ENCODE data around the gene PPP1R12C. TPM values are rescaled to one million over a fixed set of nuclear protein-coding genes. Genes with fewer than 3 reads are reported as not detected.
A peak's percentile ranks its signal among the peaks of the same experiment; 100 is the strongest.
"Not testable (repeated sequence)": the region's sequence is repeated elsewhere in the genome, so short reads cannot be mapped to it uniquely, and the experiment has no call there.

PPP1R12C gene
- total RNA-seq, 5 donors from 2014 or later (not counting 1 experiment from before 2014, with no cell fraction given): 129 to 197 (median 173) TPM

- H3K4me3 Mint-ChIP-seq: no peak overlapping the region
- ATAC-seq (replicated peaks in 1 of 4): no peak
These were observed 46.8 kb downstream of the PPP1R12C start for GRCh38 chr19:55070466-55071128.

GRCh38 chr19:55069865-55070197 is 47.6 kb downstream of the PPP1R12C start:
- no peak overlapping the region for H3K4me3 ChIP-seq (ENCODE audit: control insufficient read depth in 1 of 2, extremely low read depth in 1 of 2, low read length in 1 of 2)
- ChIA-PET CTCF (no interaction called here), POLR2A (no interaction called here)
- no peaks in the 10 kb centered on the region for H3K9me3 ChIP-seq
- H3K36me3 ChIP-seq (ENCODE audit: control insufficient read depth in 2 of 2, extremely low read depth in 1 of 2, insufficient read depth in 1 of 2, low read length in 1 of 2): no peaks in the 10 kb centered on the region
- peaks cover 8 to 80% of the 10 kb centered on the region in 2 experiments for H3K27me3 ChIP-seq (replicated peaks in 1 of 2; ENCODE audit: control insufficient read depth in 2 of 2, extremely low read depth in 1 of 2, insufficient read depth in 2 of 2, low read length in 1 of 2)
- DNase-seq (no peak), ATAC-seq (replicated peaks in 1 of 4) (no peak)
- WGBS (ENCODE audit: insufficient coverage): no CpG with 5 or more reads among the region's 2 CpGs
- Mint-ChIP-seq H3K4me3 (peak overlapping the region in 1 of 3 donors; percentile 41), H3K27ac (peak overlapping the region in 1 of 2 donors; percentile 16), H3K36me3 (no peaks in the 10 kb centered on the region), H3K4me1 (peaks cover 9 to 10% (median 10%) of the 10 kb centered on the region in 3 donors), H3K27me3 (peaks cover 47 to 73% of the 10 kb centered on the region in 2 donors), H3K9me3 (peaks cover 2 to 4% (median 3%) of the 10 kb centered on the region in 3 donors)
- no peak overlapping the region for H3K27ac ChIP-seq (ENCODE audit: low read length)
- peaks cover 0 to 9% of the 10 kb centered on the region in 2 experiments for H3K4me1 ChIP-seq (ENCODE audit: control insufficient read depth in 1 of 2, extremely low read depth in 1 of 2, insufficient read depth in 2 of 2, low read length in 2 of 2)

More at GRCh38 chr19:55070466-55071128, 46.8 kb downstream of the PPP1R12C start:
- Mint-ChIP-seq H3K27me3 (peaks cover 50 to 80% of the 10 kb centered on the region in 2 donors), H3K9me3 (peaks cover 2 to 4% (median 3%) of the 10 kb centered on the region in 3 donors), H3K36me3 (no peaks in the 10 kb centered on the region), H3K4me1 (peaks cover 9 to 10% (median 10%) of the 10 kb centered on the region in 3 donors), H3K27ac (no peak overlapping the region)
- DNase-seq: no peak
- POLR2A ChIA-PET: no interaction called here
- no peaks in the 10 kb centered on the region for H3K9me3 ChIP-seq
- no peaks in the 10 kb centered on the region for H3K36me3 ChIP-seq (ENCODE audit: control insufficient read depth in 2 of 2, extremely low read depth in 1 of 2, insufficient read depth in 1 of 2, low read length in 1 of 2)
- no peak overlapping the region for H3K27ac ChIP-seq (ENCODE audit: low read length)
- H3K27me3 ChIP-seq (replicated peaks in 1 of 2; ENCODE audit: control insufficient read depth in 2 of 2, extremely low read depth in 1 of 2, insufficient read depth in 2 of 2, low read length in 1 of 2): peaks cover 8 to 78% of the 10 kb centered on the region in 2 experiments
- WGBS (ENCODE audit: insufficient coverage): 81% methylated on average over 6 of the region's 10 CpGs
- CTCF ChIA-PET: interaction anchor here in 1 of 2 donors (0.6 kb wide), 1 partner anchor 938 kb away, joined by 4 read pairs; no protein-coding TSS in a partner anchor
- H3K4me3 ChIP-seq (ENCODE audit: control insufficient read depth in 1 of 2, extremely low read depth in 1 of 2, low read length in 1 of 2): no peak overlapping the region
- H3K4me1 ChIP-seq (ENCODE audit: control insufficient read depth in 1 of 2, extremely low read depth in 1 of 2, insufficient read depth in 2 of 2, low read length in 2 of 2): peaks cover 0 to 9% of the 10 kb centered on the region in 2 experiments

GRCh38 chr19:55068950-55069864 is 48.2 kb downstream of the PPP1R12C start:
- ATAC-seq (replicated peaks in 1 of 4): peak in 2 of 4 experiments; percentile 28 to 63
- Mint-ChIP-seq H3K27ac (peak overlapping the region in 1 of 2 donors; percentile 16), H3K4me1 (peaks cover 9 to 10% (median 10%) of the 10 kb centered on the region in 3 donors), H3K4me3 (peak overlapping the region; percentile 28 to 41 (median 39)), H3K27me3 (peaks cover 47 to 72% of the 10 kb centered on the region in 2 donors), H3K36me3 (no peaks in the 10 kb centered on the region), H3K9me3 (peaks cover 2 to 4% (median 3%) of the 10 kb centered on the region in 3 donors)
- 1% methylated on average over 25 of the region's 30 CpGs for WGBS (ENCODE audit: insufficient coverage)
- no peak overlapping the region for H3K4me3 ChIP-seq (ENCODE audit: control insufficient read depth in 1 of 2, extremely low read depth in 1 of 2, low read length in 1 of 2)
- H3K27ac ChIP-seq (ENCODE audit: low read length): no peak overlapping the region
- peaks cover 0 to 9% of the 10 kb centered on the region in 2 experiments for H3K4me1 ChIP-seq (ENCODE audit: control insufficient read depth in 1 of 2, extremely low read depth in 1 of 2, insufficient read depth in 2 of 2, low read length in 2 of 2)
- no peaks in the 10 kb centered on the region for H3K36me3 ChIP-seq (ENCODE audit: control insufficient read depth in 2 of 2, extremely low read depth in 1 of 2, insufficient read depth in 1 of 2, low read length in 1 of 2)
- peaks cover 8 to 79% of the 10 kb centered on the region in 2 experiments for H3K27me3 ChIP-seq (replicated peaks in 1 of 2; ENCODE audit: control insufficient read depth in 2 of 2, extremely low read depth in 1 of 2, insufficient read depth in 2 of 2, low read length in 1 of 2)
- H3K9me3 ChIP-seq: no peaks in the 10 kb centered on the region
- no peak for DNase-seq
- CTCF ChIA-PET: no interaction called here
- POLR2A ChIA-PET: no interaction called here

GRCh38 chr19:55067869-55068268 is 49.6 kb downstream of the PPP1R12C start:
- no peaks in the 10 kb centered on the region for H3K36me3 Mint-ChIP-seq
- no peaks in the 10 kb centered on the region for H3K9me3 ChIP-seq
- peaks cover 44 to 63% of the 10 kb centered on the region in 2 donors for H3K27me3 Mint-ChIP-seq
- H3K27me3 ChIP-seq (replicated peaks in 1 of 2; ENCODE audit: control insufficient read depth in 2 of 2, extremely low read depth in 1 of 2, insufficient read depth in 2 of 2, low read length in 1 of 2): peaks cover 8 to 72% of the 10 kb centered on the region in 2 experiments
- ChIA-PET CTCF (no interaction called here), POLR2A (no interaction called here)
- peaks cover 12 to 14% (median 13%) of the 10 kb centered on the region in 3 donors for H3K4me1 Mint-ChIP-seq
- H3K36me3 ChIP-seq (ENCODE audit: control insufficient read depth in 2 of 2, extremely low read depth in 1 of 2, insufficient read depth in 1 of 2, low read length in 1 of 2): no peaks in the 10 kb centered on the region
- ATAC-seq (replicated peaks in 1 of 4) (no peak), DNase-seq (no peak)
- no peak overlapping the region for H3K27ac ChIP-seq (ENCODE audit: low read length)
- H3K27ac Mint-ChIP-seq: no peak overlapping the region
- peaks cover 2 to 4% (median 3%) of the 10 kb centered on the region in 3 donors for H3K9me3 Mint-ChIP-seq
- no peak overlapping the region for H3K4me3 ChIP-seq (ENCODE audit: control insufficient read depth in 1 of 2, extremely low read depth in 1 of 2, low read length in 1 of 2)
- H3K4me3 Mint-ChIP-seq: peak overlapping the region in 1 of 3 donors; percentile 55
- WGBS (ENCODE audit: insufficient coverage): 36% methylated on average over 3 of the region's 3 CpGs
- H3K4me1 ChIP-seq (ENCODE audit: control insufficient read depth in 1 of 2, extremely low read depth in 1 of 2, insufficient read depth in 2 of 2, low read length in 2 of 2): peaks cover 0 to 15% of the 10 kb centered on the region in 2 experiments

GRCh38 chr19:55066107-55066709 is 51.2 kb downstream of the PPP1R12C start:
- peaks cover 8 to 56% of the 10 kb centered on the region in 2 experiments for H3K27me3 ChIP-seq (replicated peaks in 1 of 2; ENCODE audit: control insufficient read depth in 2 of 2, extremely low read depth in 1 of 2, insufficient read depth in 2 of 2, low read length in 1 of 2)
- POLR2A ChIA-PET: no interaction called here
- H3K4me1 ChIP-seq (ENCODE audit: control insufficient read depth in 1 of 2, extremely low read depth in 1 of 2, insufficient read depth in 2 of 2, low read length in 2 of 2): peaks cover 0 to 28% of the 10 kb centered on the region in 2 experiments
- H3K4me1 Mint-ChIP-seq: peaks cover 23 to 27% (median 23%) of the 10 kb centered on the region in 3 donors
- ATAC-seq (replicated peaks in 1 of 4) (no peak), DNase-seq (no peak)
- no peak overlapping the region for H3K27ac Mint-ChIP-seq
- H3K9me3 ChIP-seq: no peaks in the 10 kb centered on the region
- H3K9me3 Mint-ChIP-seq: no peaks in the 10 kb centered on the region
- H3K4me3 Mint-ChIP-seq: no peak overlapping the region
- WGBS (ENCODE audit: insufficient coverage): 22% methylated on average over 2 of the region's 2 CpGs
- H3K27ac ChIP-seq (ENCODE audit: low read length): no peak overlapping the region
- no peaks in the 10 kb centered on the region for H3K36me3 ChIP-seq (ENCODE audit: control insufficient read depth in 2 of 2, extremely low read depth in 1 of 2, insufficient read depth in 1 of 2, low read length in 1 of 2)
- no peaks in the 10 kb centered on the region for H3K36me3 Mint-ChIP-seq
- no peak overlapping the region for H3K4me3 ChIP-seq (ENCODE audit: control insufficient read depth in 1 of 2, extremely low read depth in 1 of 2, low read length in 1 of 2)
- H3K27me3 Mint-ChIP-seq: peaks cover 36 to 49% of the 10 kb centered on the region in 2 donors
- CTCF ChIA-PET: no interaction called here

GRCh38 chr19:55065516-55065915 is 51.9 kb downstream of the PPP1R12C start:
- H3K4me3 ChIP-seq (ENCODE audit: control insufficient read depth in 1 of 2, extremely low read depth in 1 of 2, low read length in 1 of 2); DNase-seq; H3K4me3 Mint-ChIP-seq; H3K36me3 ChIP-seq (ENCODE audit: control insufficient read depth in 2 of 2, extremely low read depth in 1 of 2, insufficient read depth in 1 of 2, low read length in 1 of 2); POLR2A ChIA-PET; H3K9me3 ChIP-seq; H3K27ac ChIP-seq (ENCODE audit: low read length); H3K9me3 Mint-ChIP-seq; H3K27ac Mint-ChIP-seq; CTCF ChIA-PET; H3K36me3 Mint-ChIP-seq; ATAC-seq (replicated peaks in 1 of 4): not testable (repeated sequence)
- Histone ChIP-seq H3K27me3 (replicated peaks in 1 of 2; ENCODE audit: control insufficient read depth in 2 of 2, extremely low read depth in 1 of 2, insufficient read depth in 2 of 2, low read length in 1 of 2) (peaks cover 8 to 49% of the 10 kb centered on the region in 2 experiments), H3K4me1 (ENCODE audit: control insufficient read depth in 1 of 2, extremely low read depth in 1 of 2, insufficient read depth in 2 of 2, low read length in 2 of 2) (peaks cover 0 to 29% of the 10 kb centered on the region in 2 experiments)
- H3K27me3 Mint-ChIP-seq: peaks cover 35 to 44% of the 10 kb centered on the region in 2 donors
- WGBS (ENCODE audit: insufficient coverage): 93% methylated on average over 4 of the region's 9 CpGs
- H3K4me1 Mint-ChIP-seq: peaks cover 24 to 28% (median 24%) of the 10 kb centered on the region in 3 donors

Measured in T-cell (primary cell).